Stimulated activated CD4-positive, alpha-beta T cell treated with anti-CD3 and anti-CD28 coated beads, Interleukin-1b, Interleukin-23, amount 100 ng/mL, for 1 hour (primary cell): ENCODE results near the gene UBAP1L.
"Not testable (repeated sequence)": the region's sequence is repeated elsewhere in the genome, so short reads cannot be mapped to it uniquely, and the experiment has no call there.

Experiments used
- DNase-seq, 2 donors: peaks; one replicate each; pipeline ENCODE4 v3.0.0-alpha.2; 2020; ENCODE audit warnings: low read depth in 2 of 2

UBAP1L gene

DNA sequence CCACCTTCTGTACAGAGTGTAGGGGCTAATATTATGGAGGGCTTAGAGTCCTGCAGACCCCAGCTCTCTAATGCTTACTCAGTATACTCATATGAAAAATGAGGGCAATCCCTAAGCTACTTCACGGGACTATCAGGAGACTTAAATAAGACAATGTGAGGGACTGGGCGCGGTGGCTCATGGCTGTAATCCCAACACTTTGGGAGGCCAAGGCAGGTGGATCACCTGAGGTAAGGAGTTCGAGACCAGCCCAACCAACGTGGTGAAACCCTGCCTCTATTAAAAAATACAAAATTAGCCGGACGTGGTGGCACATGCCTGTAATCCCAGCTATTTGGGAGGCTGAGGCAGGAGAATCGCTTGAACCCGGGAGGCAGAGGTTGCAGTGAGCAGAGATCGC, 15.2 kb downstream of the UBAP1L start:
- DNase-seq = not testable (repeated sequence)

DNA sequence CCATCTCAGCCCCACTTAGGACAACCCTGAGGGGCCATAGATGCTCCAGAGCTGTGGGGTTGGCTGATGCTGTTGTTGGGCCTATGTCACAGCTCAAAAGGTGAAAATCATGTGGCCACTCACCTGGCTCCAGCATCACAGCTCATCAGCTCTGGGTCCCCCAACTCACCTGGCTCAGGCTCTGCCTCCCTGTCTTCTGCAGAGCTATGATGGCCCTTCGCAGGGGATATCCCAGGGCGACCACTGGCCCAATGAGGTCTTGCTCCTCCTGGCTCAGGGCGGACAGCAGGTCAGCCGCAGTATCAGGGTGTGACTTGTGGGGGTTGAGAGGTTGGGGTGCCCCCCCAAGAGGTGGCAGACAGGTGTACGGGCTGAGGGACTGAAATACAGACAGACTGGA, 15.7 kb downstream of the UBAP1L start:
- no peak for DNase-seq

DNA sequence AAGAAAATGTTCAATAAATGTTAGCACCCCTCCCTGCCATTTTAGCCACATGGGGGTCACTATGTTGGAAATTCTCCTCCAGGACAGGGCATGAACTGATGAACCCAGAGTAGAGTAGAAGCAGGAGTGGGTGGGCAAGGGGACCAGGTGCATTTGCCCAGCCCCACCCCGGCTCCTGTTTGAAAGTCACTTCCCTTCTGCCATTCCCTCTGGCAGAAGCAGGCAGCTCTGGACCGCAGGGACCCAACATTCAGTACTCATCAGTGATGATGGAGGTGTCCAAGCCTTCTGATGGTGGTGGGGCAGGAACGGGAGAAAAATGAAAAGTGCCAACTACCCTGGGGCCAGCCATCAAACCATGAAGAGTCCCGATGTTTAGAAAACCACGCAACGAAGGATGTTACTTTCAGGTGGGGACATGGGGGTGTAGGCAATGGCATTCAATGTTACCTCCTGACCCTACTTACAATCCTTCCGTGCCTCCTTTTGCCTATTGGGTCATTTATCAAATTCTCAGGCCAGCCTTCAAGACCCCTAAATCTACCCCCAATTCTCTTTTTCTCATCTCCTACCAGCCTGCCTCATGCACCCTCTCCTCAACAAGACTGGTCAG, 17.2 kb downstream of the UBAP1L start:
- no peak for DNase-seq

DNA sequence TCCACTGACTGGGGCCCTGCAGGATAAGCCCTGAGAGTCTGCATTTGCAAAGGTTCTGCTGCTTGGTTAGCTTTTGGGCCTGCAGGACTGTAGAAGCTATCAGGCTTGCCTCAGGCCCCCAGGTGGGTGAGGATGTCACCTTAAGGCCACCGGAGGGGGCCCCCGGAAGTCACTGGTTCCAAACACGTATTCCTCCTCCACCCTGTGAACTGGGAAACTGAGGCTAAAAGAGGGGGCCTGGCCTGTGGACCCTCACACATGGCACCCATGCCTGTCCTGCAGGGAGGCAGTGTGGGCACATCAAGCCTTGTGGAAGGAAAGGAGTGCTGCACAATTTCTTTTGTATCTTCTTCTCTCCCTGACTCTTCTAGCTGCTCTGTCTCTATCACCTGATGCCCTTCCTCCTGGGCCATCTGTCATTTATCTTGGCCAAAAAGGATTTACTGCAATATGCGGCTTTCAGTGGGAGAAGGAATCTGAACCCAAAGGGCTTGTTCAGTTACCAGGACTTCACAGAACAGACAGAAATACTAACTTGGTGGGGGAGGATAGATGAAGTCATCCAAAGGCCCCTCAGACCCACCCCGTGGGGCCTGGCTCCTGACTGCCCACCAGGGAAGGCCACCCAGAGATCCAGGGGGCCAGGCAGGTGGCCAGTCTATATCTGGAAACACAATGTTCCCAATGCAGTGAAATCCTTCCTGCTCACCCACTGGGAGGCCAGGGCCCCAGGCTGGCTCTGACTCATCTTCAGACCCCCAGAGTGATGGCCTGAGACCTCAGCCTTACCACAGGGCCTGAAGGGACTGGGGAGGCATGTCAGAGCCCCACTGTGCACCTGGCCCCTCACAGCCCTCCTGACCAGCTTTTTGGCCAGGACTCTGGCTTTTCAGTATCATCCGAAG, 18.3 kb downstream of the UBAP1L start:
- DNase-seq = no peak

DNA sequence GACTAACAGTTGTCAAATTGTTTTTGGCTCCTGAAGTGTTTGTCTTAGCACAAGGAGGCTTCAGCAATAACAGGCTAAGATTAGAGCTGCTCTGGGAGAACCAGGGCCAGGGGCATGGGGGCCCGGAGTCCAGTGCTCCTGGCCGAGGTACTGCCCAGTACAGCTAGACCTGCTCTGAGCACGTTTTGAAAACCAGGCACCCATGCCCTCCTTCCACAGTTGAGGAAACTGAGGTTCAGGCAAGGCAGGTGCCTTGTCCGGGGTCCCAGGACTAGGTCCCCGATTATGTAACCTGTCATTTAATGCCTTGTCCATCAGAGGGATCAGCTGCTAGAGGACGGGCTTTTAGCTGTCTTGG, 19.3 kb downstream of the UBAP1L start:
- DNase-seq = no peak

DNA sequence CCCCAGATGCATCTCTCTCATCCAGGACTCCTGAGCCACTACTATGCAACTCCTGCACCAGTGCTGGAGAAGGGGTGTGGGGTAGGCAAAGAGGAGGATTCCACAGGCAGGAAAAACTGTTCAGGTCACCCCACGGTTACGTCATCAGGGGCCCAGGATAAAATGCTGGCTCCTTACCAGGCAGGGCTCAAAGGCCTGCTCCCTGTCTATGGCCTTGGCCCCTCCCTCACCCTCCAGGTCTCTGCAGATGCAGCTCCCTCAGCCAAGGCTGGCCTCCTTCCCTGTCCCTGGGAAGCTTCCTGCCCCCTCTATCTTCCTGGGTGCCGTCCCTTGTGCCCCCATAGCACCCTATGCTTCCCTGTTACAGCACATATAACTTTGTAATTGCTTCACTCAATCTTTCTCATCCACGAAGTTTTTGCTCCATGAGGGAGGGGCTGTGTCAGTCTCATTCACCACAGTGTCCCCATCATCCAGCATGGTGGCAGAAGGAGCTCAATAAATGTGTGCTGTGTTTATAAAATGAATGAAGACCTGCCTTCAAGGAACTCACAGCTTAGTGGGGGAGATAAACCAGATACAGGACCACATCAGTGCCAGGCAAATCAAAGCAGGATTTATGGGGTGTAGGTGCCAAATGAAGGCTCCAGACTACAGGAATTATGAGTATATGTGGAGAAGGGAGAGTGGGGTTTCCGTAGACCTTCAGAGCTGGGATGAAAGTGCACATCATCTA, 19.8 kb downstream of the UBAP1L start:
- DNase-seq = no peak

DNA sequence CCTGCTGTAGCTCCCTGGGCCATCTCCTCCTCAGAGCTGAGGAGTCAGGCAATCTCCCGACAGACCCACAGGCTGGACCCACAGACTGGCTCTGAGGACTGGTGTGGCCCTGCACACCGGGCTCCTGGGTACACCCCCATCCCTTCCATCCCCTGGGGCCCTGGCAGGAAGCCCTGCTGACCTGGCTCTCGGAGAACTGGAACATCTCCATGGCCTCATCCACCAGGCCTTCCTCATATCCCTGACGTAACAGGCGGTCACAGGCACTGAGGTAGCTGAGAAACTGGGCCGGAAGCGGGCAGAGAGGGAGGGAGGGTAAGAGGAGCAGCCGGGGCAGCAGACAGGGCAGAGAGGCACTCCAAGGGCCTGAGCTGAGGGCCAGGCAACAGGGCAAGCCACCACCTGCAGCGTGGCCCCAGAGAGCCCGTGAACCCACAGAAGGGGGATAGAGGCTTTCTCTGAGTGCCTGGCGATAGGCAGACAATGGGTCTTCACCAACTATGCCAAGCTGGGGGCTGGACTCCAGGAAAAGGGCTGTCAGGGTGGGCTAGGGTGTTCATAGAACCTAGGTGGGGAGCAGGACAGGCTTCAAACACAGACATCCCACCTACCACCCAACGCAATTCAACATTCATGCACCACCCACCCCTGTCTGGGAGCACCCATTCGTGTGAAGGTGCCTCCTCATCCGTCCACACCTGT, 20.6 kb downstream of the UBAP1L start:
- DNase-seq = no peak

DNA sequence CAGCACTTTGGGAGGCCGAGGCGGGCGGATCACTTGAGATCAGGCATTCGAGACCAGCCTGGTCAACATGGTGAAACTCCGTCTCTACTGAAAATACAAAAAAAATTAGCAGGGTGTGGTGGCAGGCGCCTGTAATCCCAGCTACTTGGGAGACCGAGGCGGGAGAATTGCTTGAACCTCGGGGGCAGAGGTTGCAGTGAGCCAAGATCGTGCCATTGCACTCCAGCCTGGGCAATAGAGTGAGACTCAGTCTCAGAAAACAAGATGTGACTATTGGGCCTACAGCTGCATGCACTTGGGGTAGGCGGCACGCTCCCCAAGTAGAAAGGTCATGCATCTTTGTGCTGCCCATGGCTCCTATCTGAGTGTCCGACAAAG, 21.2 kb downstream of the UBAP1L start:
- DNase-seq = not testable (repeated sequence)

DNA sequence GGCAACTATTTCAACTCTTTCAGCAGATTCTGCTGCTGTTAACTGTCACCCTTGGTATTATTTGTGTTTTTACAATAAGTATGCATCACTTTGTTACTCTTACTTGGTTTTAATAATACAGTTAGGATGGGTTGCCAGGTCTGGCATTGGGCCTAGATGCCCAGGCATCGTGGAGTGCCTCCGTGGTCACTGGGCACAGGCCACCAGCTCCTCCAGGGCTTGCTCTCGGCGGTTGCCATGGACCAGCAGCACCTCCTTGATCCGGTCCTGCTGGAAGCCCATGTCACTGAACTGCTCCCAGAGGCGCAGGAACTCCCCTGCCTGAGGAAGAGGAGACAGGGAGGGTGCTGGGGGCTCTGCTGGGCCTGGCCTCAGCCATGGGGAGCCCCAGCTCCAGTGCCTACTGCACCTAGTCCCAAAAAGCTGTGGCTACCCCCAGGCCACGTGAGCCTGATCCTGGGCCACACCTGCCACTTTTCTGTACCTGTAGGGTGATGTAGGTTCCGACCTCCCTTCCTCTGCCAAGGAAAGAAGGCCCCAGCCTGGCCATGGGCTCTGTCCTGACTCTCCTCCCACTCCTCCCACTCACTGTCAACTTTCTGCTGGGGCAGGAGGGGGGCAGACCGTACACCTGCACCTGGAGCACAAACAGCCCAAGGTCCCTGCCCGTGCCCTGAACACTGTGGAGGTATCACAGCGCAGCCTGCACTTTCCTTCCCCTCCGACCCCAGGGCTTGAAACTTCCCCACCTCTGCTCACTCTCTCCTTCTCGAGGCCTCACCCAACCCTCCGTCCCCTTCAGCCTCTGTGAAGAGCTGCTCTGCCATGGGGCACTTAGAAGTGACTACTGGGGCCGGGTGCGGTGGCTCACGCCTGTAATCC, 21.8 kb downstream of the UBAP1L start:
- no peak for DNase-seq

DNA sequence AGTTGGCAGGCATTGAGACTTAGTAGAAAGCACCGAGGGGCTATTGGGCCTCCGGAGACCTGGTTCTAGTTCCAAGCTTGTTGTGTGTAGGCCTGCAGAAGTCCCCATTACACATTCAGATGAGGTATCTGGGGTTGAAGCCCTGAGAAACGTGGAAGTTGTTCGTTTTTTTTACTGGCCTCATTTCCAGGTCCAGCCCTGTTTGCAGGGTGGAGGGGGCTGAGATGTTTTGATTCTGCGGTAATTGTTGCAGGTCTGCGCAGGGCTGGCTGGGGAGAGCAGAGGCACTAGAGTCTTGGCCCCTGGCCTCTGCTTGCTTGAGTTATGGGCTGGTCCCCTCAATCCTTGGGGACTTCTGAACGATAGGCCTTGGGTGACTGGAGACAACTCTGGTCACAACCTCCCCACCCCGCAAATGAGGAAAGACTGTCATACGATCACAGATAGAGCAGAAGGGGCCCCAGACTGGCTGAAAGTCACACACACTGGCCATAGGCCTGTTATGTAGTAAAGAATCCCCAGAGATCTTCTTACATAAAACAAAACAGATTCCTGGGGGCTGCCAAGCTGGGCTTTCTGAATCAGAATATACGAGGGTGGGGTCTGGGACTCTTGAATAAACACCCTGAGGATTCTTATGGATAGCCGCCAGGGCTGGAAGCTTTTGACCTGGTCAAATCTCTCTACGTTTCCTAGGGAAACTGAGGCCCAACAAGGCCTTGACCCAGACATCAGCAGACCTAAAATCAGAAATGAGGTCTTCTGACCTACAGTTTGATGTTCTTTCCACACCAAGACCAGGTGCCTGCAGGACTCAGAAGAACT, 22.8 kb downstream of the UBAP1L start:
- DNase-seq = no peak

DNA sequence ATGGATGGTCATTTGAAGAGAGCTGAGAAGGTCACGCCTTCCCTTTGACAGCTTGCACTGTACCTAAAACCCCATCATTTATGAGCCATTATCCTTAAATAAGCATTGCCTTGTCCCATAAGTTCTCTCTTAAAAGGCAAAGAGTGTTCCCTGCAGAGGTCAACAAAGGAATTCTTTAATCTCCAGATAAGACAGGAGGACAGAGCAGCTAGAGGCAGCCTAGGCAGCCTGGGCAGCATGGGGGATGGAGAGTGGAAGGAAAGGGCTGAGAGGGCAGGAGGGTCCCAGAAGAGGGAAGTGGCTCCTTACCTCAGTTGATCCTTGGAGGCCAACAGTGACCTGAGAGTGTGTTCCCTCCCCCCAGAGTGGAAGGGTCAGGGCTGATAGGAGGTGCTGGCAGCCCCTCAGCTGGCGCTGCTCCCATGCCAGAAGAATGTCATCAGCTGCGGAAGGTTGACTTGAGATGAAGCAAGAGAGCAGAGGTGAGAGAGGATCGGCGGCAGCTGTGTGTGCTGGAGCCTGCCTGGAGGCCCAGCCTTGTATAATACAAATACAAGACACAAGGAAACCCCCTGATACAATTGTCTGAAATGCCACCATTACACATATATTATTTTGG, 25.7 kb downstream of the UBAP1L start:
- no peak for DNase-seq

DNA sequence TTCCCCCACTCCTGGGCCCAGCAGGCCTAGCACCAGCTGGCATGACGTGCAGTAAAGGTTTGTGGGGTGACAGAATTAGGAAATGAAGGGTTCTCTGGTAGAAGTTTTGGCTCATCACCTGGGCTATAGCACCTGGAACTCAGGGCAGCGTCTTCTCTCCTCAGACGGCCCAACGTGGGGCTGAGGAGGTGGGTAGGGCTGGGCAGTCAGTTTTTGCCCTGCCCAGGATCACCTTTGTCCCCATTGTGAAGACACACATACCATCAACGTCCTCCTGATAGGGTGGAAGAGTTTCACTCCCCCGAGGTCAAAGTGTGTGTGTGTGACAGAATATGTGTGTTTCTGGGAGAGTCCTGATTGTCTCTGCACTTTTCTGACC, 26.4 kb downstream of the UBAP1L start:
- DNase-seq = no peak

DNA sequence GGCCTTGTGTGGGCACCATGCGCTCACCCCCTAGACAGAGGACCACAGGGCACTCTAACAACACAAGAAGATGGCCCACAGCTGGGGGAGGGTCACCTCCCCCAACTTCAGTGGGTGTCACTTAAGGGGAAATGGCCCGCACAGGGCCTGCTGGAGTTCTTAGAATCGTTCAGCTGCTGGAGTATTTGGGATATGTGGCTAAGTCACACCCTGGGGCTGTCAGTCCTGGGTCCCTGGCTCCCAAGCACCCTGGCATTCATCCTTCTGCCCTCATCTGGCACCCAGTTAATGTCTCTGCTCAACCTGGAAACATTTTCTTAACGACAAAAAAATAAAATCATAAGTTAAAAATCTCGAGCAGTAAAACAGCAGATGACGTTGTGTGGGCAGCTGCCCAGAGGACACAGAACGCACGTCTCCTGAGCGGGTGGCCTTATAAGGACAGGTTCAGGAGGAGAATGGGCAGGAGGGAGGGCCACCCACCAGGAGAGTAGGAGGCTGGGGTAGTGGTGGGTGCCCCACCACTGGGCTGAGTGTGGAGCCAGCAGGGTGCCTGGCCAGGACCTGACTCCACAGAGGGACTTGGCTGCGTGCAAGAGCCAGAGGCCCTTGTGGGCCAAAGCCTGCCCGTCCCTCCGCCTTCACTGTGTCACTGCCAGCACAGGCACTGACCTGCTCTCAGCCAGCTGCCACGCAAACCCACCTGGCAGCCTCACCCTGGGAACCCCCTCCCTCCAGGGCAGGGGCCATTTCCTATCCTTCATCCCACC, 26.9 kb downstream of the UBAP1L start:
- no peak for DNase-seq

DNA sequence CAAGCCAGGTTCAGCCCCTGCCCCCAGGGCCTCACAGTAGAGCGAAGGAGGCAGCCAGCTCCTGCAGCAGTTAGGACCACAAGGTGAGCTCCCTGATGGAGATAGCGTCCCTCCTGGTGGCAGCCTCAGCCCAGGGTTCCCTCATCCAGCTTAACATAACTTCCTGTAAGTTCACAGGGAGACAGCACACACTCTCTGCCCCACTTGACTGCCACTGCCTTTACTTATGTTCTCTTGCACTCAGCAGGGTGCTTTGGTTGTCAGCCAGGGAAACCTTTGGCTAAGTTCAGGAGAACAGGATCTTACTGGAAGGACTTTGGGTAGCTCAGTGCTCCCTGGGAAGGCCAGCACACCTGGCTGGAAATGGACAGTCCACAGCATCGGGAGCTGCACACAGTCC, 27.6 kb downstream of the UBAP1L start:
- DNase-seq = no peak

DNA sequence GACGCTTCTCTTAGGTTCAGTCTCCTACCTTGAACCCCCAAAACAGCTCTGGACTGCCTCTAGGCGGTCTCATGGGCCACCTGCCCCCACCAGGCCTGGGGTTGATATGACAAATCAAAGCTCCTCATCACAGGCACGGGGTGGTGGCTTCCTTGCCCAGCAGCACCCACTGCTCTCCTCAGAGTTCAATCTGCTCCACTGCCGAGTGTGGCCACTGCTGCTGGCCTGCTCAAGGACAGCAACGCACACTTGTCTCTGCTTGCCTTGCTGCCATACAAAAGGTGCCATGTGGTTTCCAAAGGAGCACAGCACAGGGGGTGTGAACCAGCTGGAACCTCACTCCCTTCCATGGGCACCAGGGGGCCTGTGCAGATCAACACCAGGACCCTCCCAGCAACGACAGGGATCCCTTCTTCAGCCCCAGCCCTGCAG, 28.3 kb downstream of the UBAP1L start:
- DNase-seq = no peak

DNA sequence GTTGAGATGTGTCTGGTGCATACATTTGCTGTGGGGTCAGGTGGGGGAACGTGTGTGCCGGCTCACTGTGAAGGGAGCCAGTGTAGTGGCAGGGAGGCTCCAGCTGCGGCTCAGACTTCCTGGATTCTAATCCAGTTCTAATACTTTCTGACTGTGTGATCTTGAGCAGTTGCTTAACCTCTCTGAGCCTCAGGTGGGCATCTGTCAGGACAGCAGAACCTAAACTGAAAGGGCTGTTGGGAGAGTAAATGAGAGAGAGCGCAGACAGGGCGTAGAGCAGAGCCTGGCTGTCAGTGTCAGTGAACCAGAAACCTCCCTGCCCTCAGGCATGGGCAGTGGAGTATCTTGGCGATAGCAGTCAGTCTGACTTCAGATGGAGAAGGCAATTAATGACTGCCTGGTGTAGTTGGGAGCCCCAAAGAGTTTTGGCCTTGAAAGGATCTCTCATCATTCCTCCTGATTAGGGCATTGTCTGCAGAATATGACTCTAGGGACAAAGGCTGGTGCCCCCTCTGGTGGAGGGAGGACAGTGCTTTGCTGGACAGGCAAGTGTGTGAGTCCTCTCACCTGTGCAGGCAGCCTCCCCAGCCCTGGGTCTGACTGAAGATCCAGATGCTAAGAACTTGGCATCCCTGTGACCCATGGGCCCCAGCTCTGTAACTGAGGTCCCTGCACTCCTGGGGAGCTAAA, 28.9 kb downstream of the UBAP1L start:
- no peak for DNase-seq

DNA sequence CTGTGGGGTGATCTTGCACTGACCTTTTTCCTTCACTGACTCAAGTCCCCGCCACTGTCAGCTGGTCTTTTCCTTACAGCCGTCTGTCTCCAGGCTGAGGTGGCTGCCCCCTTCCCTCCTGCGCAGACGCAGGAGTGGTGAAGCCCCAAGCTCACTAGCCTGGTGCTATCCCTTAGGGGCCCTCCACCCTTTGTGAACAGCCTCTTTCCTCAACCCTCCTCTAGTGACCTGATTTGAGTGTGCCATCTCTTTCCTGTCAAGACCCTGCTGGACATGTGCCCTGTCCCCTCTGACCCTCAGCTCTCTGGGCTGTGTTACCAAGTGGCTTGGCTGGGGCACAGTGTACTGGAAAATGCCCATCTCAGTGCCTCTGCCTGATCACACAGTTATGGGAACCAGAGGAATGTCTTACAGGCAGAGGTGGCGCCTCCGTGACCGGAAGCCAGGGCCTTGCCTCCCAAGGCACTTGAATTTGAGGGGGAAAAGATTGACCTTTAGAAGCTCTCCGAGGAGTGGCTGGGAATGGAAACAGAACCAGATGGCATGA, 29.7 kb downstream of the UBAP1L start:
- DNase-seq = no peak
